GM12878 (cell line): ENCODE results near the gene PCNX1.
A peak's percentile ranks its signal among the peaks of the same experiment; 100 is the strongest.

Experiments
- BMI1 ChIP-seq: fragments of 450-650 bp; IDR thresholded peaks from 2 replicates; pipeline ENCODE4 v1.6.1; 2016; ENCODE audit warnings: mild to moderate bottlenecking, moderate library complexity, borderline replicate concordance
- CTCF ChIP-seq, 3 experiments: IDR thresholded peaks in 2 of 3; conservative IDR thresholded peaks in 1 of 3; 2 replicates each; pipeline ENCODE4 v1.5.1; 2011; ENCODE audit warnings: low read depth in 3 of 3, low read length in 3 of 3, mild to moderate bottlenecking in 3 of 3, control low read depth in 2 of 3, moderate library complexity in 2 of 3, inconsistent platforms in 1 of 3, mixed read lengths in 1 of 3; ENCODE audit not compliant: control insufficient read depth in 2 of 3, insufficient read depth in 1 of 3; ENCODE audit errors: extremely low read depth in 1 of 3
- EP300 ChIP-seq, 2 experiments: fragments of 150-350 bp in 1 of 2; IDR thresholded peaks; 2 replicates each; pipeline ENCODE4 v1.6.1; 2011 to 2012; ENCODE audit warnings: low read depth in 2 of 2, low read length in 2 of 2, borderline replicate concordance in 1 of 2, improper control_type of control experiment in 1 of 2, inconsistent platforms in 1 of 2; ENCODE audit not compliant: control insufficient read depth in 1 of 2
- EZH2 ChIP-seq: IDR thresholded peaks from 2 replicates; pipeline ENCODE4 v1.6.1; 2012; ENCODE audit warnings: low read depth, mild to moderate bottlenecking, control low read depth, inconsistent platforms, low read length, borderline replicate concordance; ENCODE audit not compliant: control insufficient read depth
- GABPA ChIP-seq: IDR thresholded peaks from 2 replicates; pipeline ENCODE4 v1.6.1; 2014; ENCODE audit warnings: antibody characterized with exemption, low read depth, mild to moderate bottlenecking, inconsistent platforms
- KDM1A ChIP-seq: fragments of 200-600 bp; sonication (generic); IDR thresholded peaks from 2 replicates; pipeline ENCODE4 v1.6.1; 2016; ENCODE audit warnings: borderline replicate concordance
- POLR2A ChIP-seq: IDR thresholded peaks from 2 replicates; pipeline ENCODE4 v1.6.1; 2011; ENCODE audit warnings: low read depth, mild to moderate bottlenecking, low read length
- POLR2AphosphoS5 ChIP-seq: IDR thresholded peaks from 2 replicates; pipeline ENCODE4 v1.6.1; 2011; ENCODE audit warnings: mild to moderate bottlenecking, low read length, inconsistent platforms
- YY1 ChIP-seq: IDR thresholded peaks from 2 replicates; pipeline ENCODE4 v1.6.1; 2011; ENCODE audit warnings: low read depth, mild to moderate bottlenecking, low read length
- ZNF24 ChIP-seq: fragments of 450-650 bp; IDR thresholded peaks from 2 replicates; pipeline ENCODE4 v1.6.1; 2017; ENCODE audit warnings: antibody characterized with exemption, mild to moderate bottlenecking

GRCh38 chr14:70873627-70874026, 33.6 kb upstream of the PCNX1 start:
- no peak for TF ChIP-seq EZH2
- peak; percentile 2 to 24 (median 6); a peak in 2 of 6 replicates for TF ChIP-seq CTCF (IDR thresholded peaks at IDR 0.05 in 2 of 3, conservative IDR thresholded peaks at IDR 0.05 in 1 of 3; ENCODE audit: control insufficient read depth in 2 of 3, extremely low read depth in 1 of 3, insufficient read depth in 1 of 3, low read depth in 3 of 3, low read length in 3 of 3)
- TF ChIP-seq YY1: no peak
- no peak for TF ChIP-seq POLR2A
- TF ChIP-seq BMI1: no peak
- TF ChIP-seq KDM1A: no peak
- TF ChIP-seq EP300 (IDR thresholded peaks at IDR 0.05; ENCODE audit: borderline replicate concordance in 1 of 2, control insufficient read depth in 1 of 2, low read depth in 2 of 2, low read length in 2 of 2): no peak
- no peak for TF ChIP-seq ZNF24
- no peak for TF ChIP-seq GABPA
- TF ChIP-seq POLR2AphosphoS5: no peak
